DMS79 (cell line): ENCODE results near the gene KLHL36.
"Not testable (repeated sequence)": the region's sequence is repeated elsewhere in the genome, so short reads cannot be mapped to it uniquely, and the experiment has no call there.

ENCODE experiments used
- DNase-seq: peaks from one replicate; lab custom pipeline; 2025; lab: John Stamatoyannopoulos, UW

Gene KLHL36

DNA sequence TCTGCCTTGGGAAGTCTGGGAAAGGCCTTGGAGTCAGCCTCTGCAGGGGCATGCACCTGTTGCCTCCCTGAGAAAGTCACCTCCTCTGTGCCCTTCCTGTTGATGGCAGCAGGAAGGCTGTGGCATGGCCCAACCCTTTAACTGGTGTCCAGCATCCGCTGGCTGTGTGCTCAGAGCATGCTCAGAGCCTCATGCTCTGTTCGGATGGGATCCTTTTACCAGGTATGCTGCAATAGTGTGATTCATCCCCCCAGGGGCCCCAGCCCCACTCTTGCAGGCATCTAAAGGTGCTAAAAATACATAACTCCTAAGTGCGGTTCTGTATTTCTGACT is 24.9 kb downstream of the KLHL36 start:
- no peak for DNase-seq

DNA sequence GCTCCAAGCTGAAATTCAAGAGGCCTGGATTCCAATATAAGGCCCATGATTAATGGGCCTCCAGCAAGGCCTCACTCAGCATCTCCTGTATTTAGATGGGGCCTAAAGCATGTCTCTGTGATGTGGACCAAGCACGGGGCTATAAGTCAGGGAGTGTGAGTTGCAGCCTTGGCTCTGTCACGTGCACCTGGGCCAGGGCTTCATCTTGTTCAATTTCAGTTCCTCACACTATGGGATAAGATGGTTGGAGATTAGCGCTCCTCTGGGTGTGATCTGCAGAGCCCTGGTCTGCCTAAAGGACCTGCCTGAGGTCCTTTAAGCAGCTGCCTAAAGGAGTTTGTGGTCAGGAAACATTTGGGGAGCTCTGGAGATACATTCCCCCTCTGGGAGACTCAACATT is 25.2 kb downstream of the KLHL36 start:
- DNase-seq = no peak

DNA sequence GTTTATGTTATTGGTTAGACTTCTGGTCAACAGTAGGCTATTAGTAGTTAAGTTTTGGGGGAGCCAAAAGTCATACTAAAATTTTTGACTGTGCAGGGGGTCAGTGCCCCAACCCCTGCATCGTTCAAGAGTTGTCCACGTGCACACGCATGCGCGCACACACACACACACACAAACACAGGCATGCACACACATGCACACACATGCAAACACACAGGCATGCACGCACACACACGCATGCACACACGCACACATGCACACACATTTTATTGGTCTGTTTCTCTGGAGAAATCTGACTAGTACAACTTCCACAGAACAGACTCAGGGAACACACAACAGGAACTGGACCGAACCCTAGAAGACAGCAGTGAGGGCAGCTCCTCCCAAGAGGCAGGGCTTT is 27.1 kb downstream of the KLHL36 start:
- no peak for DNase-seq

DNA sequence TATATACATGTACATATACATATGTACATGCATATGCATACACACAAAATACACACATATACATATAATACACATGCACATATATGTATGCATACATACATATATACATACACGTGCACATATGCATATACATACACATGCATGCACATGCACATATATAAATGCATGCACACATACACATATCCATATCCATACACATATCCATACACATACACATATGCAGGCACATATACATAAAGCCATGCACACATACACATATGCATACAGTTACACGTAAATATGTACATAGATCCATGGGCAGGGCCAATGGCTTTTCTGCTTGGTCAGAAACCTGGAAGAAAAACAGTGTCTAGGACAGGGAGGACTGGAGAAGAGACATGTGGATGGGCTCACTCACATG is 27.6 kb downstream of the KLHL36 start:
- DNase-seq = no peak

DNA sequence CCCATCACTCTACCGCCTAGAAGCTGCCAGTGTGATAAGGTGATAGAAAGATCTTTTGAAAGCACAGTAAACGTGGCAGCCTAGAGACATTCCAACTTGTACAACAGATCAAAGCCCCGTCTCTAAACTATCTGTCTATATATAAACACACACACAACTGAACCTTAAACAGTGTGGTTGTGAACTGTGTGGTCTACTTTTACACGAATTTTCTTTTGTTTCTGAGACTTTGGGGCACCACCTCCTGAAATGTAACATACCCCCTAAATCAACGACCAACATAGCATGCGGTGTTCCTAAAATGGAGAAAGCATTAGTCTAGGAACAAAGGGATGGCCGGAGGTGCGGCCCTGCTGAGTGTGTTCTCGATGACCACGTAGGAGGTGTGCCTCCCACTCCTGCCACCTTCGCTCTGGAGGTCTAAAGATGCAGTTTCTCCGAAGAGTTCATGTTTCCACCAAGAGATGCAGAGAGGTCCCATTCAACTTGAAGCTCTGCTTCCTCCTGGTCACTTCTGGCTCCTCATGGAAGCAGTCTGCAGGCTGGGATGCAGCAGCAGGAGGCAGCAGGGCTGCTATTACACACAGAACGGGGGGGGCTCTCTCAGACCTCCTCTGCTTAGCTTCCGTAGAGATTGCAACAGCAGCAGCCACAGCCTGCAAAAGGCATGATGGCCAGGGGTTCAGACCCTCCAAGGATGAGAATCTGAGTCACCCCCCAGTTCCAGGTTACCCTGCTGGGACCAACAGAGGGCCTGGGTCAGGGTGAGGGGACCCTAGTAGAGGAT is 28.9 kb downstream of the KLHL36 start:
- no peak for DNase-seq

DNA sequence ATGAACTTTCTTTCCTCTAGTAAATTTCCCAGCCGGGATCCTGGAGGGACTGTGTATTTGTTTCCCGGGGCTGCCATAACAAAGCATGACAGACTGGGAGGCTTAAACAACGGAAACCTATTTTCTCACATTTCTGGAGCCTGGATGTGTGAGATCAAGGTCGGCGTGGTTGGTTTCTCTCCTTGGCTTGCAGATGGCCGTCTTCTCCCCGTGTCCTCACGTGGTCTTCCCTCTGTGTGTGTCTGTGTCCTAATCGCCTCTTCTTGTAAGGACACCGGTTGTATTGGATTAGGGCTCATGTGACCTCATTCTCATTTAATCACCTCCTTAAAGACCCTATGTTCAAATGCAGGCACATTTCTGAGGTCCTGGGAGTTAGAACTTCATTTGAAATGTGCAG is 29.5 kb downstream of the KLHL36 start:
- DNase-seq = no peak

DNA sequence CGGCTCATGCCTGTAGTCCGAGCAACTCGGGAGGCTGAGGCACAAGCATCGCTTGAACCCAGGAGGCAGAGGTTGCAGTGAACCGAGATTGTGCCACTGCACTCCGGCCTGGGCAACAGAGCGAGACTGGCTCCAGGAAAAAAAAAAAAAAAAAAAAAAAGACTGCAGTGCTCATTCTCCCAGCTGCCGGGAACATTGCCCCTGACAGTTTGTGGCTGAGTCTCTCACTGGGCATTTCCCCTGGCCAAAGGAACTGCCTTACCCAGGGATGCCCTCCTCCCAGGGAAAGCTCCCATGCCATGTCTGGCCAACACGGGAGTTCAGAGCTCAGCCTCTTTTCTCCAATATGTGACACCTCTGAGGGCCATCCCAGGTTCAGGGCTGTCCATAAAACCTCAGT is 30.2 kb downstream of the KLHL36 start:
- DNase-seq = no peak

DNA sequence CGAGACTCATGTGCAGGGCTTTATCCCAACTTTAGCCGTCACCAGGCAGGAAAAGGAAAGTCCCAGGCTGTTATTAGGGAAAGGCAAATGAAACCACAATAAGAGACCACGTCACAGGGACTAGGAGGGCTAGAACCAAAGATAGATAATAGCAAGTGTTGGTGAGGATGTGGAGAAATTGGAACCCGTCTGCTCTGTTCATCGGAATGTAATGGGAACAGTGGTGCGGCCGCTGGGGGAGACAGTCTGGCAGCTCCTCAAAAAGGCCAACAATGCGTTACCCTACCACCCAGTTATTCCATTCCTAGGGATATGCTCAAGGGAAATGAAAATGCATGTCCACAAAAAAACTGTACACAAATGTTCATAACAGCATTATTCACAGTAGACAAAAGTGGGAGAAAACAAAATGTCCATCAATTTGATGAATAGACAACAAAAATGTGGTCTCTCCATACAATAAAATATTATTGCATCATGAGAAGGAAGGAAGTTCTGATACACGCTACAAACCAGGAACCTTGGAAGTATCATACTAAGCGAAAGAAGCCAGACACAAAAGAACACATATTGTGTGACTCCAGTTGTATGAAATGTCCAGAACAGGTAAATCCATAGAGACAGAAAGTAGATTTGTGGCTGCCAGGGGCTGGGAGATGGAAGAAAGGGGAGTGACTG is 32.0 kb downstream of the KLHL36 start:
- DNase-seq = no peak

DNA sequence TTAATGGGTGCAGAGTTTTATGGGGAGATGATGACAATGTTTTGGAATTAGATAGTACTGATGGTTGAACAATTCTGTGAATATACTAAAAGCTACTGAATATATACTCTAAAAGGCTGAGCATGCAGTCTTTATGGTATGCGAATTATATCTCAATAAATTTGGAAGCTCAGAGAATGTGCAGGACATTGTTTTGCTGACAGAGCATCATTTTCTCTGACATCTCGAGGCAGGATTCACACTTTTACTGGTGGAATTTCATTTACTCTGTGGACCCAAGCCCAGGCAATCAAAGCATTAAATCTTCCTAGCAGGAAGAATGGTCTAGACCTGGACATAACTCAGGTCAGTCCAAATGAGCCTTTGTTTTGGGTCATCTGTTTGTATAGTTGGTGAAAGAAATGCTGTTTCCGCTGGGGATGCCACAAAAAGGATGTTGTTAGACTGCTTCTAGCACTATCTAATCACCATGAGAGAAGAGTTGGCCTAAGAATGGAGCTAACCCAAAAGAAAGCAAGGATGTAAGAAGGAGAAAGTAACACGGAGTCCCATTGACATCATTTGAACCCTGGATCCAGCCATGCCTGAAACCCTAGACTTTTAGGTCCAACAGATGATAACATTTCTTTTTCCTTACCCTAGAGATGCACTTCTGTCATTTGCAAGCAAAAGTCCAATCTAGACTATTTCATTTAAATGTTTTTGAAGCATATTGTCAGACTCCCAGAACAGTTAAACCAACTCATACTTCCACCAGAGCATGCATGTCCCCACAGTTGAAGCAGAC is 32.7 kb downstream of the KLHL36 start:
- no peak for DNase-seq

DNA sequence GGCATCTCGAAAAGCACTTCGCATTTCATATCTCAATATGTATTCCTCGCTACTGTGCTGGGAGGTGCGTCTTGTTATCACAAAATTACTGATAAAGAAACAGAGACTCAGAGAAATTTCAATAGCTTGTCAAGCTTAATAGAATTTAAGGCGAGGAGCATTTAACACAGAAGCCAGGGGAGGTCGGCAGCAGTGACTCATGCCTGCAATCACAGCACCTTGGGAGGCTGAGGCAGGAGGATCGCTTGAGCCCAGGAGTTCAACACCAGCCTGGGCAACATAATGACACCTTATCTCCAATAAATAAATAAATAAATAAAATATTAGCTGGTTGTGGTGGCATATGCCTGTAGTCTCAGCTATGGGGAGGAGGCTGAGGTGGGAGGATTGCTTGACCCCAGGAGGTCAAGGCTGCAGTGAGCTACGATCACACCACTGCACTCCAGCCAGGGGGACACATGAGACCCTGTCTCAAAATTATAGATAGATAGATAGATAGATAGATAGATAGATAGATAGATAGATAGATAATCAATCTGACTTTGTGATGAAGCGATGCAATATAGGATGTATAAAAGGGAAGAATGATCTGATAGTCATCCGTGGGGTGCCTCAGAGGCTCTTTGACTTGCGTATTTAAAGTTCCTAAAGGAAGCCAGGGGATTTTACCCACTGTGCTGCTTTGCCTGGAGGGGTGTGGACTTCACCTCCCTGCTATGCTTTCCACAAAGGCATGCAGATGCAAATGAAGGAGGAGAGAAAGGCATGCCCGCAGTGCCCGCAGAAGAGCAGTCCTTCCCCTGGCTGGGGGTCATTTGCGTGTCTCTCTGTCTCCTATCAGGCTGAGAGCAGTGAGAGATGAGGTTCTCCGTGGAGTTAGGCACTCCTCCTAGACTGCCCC is 35.6 kb downstream of the KLHL36 start:
- DNase-seq = no peak

DNA sequence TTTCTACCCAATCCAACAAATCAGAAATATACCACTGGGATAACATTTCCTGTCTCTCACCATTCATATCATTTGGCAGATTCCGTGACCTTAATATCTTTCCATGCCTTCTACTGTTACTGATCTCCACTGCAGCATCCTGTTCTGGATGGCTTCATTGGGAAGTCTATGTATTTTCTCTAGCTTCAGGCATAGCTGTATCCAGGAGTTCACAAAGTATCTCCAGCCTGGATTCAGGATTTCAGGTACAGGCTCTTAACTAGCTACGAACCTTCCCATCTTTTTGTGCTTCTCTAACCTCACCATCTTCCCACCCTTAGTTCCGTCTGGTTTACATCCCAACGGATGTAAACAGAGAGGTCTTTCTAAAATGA is 36.3 kb downstream of the KLHL36 start:
- no peak for DNase-seq

DNA sequence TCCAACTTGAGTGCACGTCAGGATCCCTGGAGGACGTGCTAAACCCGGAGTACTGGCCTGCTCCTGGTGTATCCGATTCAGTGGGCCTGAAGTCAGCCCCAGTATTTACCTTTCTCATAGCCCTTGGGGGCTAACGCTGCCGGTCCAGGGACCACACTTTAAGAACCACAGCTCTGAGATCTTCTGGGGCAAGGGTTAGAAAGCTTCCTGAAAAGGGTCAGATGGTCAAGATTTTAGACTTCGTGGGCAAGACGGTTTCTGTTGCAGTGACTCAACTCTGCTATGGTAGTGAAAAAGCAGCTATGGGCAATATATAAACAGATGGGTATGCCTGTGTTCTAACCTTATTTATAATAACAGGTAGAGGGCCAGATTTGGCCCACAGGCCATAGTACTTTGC is 36.9 kb downstream of the KLHL36 start:
- DNase-seq = no peak

DNA sequence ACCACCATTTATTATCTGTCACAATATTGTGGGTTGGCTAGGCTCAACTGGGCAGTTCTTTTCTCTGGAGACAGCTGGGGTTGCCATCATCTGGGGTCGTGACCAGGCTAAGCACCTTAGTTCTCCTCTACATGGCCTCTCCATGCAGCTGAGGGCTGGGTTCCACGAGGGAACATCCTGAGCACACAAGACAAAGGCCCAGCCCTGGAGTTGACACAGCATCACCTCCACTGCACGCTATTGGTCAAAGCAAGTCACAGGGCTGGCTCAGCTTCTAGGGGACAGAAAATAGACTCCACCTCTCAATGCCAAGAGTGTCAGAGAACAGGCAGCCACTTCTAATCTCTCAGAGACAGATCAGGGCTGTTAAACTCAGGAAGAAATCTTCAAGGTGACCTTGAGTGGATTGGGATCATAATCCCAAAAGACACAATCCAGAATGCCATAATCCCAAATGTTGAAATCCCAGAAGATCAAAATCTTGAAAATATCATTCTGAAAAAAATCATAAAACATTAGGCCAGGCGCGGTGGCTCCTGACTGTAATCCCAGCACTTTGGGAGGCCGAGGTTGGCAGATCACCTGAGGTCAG is 38.5 kb downstream of the KLHL36 start:
- no peak for DNase-seq

DNA sequence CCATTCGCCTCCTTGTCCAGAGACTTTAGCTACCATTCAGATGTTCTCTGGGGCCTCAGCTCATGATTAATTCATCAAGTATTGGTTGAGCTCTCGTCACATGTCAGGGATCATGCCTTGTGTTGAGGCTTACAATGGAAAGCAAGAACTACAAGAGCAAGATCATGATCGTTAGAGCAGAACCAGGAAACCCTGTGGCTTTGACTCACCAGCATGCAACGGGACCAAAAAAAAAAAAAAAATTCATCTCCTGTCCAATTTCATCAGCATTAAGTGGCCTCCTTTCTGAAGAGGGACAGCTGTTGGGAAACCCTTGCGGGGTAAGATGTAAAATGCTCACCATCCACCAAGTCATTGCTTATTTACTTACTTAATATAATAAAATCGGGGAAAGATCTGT is 39.4 kb downstream of the KLHL36 start:
- DNase-seq = no peak

DNA sequence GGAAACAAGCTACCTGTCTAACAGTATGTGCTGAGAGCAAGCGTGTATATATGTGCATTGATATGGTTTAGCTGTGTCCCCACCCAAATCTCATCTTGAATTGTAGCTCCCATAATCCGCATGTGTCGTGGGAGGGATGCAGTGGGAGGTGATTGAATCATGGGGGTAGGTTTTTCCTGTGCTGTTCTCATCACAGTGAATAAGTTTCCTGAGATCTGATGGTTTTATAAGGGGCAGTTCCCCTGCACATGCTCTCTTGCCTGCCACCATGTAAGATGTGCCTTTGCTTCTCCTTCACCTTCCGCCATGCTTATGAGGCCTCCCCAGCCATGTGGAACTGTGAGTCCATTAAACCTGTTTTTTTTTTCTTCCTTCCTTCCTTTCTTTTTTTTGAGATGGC is 39.9 kb downstream of the KLHL36 start:
- not testable (repeated sequence) for DNase-seq

DNA sequence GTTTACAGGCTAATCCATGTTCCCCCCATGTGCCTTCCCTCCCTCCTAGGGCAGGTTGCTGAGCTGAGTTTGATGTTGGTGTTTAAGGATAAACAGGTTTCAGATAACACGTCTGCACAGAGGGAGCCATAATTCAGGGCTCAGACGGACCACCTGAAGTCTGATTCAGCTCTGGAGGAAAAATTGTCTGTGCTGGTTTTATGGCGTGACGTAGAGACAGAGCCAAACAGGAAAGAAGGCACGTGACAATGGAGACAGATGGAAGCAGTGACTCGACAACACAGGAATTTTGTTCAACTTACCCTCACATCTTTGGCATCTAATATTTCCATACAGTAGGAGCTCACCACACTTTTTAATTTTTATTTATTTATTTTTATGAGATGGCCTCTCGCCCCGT is 40.8 kb downstream of the KLHL36 start:
- DNase-seq = no peak

DNA sequence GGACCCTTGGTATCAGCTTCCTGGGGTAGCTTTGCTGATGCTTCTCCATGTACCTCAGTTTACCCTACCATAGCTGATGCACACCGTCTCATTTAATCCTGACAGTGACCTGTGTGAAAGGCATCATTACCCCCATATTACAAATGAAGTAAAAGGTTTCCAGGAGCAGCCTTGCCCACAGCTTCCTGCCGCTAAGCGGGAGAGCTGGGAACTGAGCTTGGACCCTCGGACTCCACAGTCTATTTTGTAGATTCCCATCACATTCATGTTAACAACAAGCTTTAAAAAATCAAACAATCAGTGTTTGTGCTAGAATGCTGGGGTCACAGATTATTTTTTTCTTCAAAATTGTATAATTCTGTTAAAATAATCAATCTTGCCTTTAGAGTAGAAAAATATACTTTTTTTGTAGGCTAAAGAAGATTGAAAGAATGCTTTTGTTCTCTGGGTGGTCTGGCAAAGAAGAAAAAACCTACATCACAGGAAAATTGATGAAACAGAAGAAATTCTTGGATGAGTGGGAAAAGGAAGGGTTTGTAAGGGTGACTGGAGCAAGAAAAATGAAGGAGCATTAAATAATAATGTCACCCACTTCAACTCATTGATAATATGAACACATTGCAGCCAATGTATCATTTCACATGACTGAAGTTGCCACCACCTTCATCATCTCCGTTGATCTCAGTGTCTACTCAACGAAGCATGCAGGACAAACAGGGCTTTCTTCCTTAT is 41.9 kb downstream of the KLHL36 start:
- no peak for DNase-seq

DNA sequence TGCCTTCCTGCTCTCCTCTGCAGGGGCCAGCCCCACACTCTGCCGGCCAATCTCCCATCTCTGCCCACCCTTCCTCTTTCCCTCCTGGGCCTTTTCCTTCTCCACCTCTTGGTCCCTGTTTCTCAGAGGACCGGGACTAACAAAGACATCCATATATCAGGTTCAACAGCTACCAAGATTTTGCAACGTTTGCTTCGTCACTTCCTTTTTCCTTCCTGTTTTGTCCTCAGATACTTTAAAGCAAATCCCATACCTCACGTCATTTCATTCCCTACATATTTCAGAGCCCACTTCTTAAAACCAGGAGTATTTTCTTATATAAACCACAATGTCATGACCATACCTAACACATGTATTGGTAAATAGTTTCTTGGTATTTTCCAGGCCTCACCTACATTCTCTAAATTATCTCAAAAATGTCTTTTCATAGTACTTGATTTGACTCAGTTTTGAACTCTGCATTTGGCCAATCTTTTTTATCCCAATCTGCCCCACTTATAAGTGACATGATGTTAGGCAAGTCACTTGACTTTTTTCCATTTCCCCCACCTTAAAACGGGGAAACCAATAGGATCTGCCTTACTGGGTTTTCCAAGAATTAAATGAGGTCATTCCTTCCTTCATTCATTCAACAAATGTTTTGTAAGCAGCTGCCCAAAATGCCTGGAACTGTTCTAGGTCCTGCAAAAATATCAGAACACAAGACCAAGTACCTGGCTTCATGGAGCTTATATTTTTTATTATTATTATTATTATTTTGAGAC is 44.3 kb downstream of the KLHL36 start:
- DNase-seq = no peak

DNA sequence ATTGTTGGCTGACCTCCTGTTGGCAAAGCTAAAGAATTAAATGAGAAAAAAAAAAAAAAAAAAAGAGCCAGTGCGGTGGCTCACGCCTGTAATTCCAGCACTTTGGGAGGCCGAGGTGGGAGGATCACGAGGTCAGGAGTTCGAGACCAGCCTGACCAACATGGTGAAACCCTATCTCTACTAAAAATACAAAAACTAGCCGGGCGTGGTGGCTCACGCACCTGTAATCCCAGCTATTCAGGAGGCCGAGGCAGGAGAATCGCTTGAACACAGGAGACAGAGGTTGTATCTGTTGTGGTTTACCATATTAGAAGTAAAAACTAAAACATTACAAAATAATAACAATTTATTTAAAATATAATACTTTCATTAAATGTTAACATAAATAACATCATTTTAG is 45.6 kb downstream of the KLHL36 start:
- not testable (repeated sequence) for DNase-seq

DNA sequence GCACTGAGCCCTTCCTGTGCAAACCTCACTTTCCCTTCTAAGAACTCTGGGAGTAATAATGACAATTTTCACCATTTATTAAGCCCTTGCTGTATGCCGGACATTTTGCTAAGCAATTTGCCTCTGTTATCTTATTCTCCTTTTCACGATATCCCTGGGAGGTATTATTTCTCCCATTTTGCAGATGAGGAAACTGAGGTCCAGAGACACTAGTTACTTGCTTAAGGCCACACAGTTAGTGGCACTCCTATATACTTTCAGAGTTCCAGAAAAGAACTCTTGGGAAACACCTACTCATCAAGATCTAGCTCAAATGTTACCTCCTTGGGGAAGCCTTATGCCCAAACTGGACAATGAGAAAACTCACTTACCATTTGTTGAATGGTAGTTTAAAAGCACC is 46.7 kb downstream of the KLHL36 start:
- DNase-seq = no peak
